Measurements from ENCODE around the gene AP4E1.

The AP4E1 gene

GRCh38 chr15:50876989-50877360, 31.5 kb upstream of the AP4E1 start:
- Histone ChIP-seq H3K27me3 (ENCODE audit: control insufficient read depth, insufficient read depth, low read length) (no peaks in the 10 kb centered on the region), H3K9ac (ENCODE audit: low read length) (no peak overlapping the region), H3K36me3 (ENCODE audit: control insufficient read depth, insufficient read depth, low read length) (no peaks in the 10 kb centered on the region), H3K9me3 (ENCODE audit: control insufficient read depth, insufficient read depth, low read depth, low read length) (no peaks in the 10 kb centered on the region), H3K4me3 (ENCODE audit: low read depth, low read length) (no peak overlapping the region), H3K27ac (ENCODE audit: low read depth, low read length) (no peak overlapping the region), H3K4me1 (ENCODE audit: control insufficient read depth, insufficient read depth, low read length) (no peaks in the 10 kb centered on the region; the same call in 1 of the 2 replicates)

- no peaks in the 10 kb centered on the region; the same call in 1 of the 2 replicates for H3K4me1 ChIP-seq (ENCODE audit: control insufficient read depth, insufficient read depth, low read length)
- no peaks in the 10 kb centered on the region for H3K36me3 ChIP-seq (ENCODE audit: control insufficient read depth, insufficient read depth, low read length)
- H3K4me3 ChIP-seq (ENCODE audit: low read depth, low read length): no peak overlapping the region
- H3K27ac ChIP-seq (ENCODE audit: low read depth, low read length): no peak overlapping the region
- H3K9me3 ChIP-seq (ENCODE audit: control insufficient read depth, insufficient read depth, low read depth, low read length): no peaks in the 10 kb centered on the region
- H3K27me3 ChIP-seq (ENCODE audit: control insufficient read depth, insufficient read depth, low read length): no peaks in the 10 kb centered on the region
- H3K9ac ChIP-seq (ENCODE audit: low read length): no peak overlapping the region
These were observed 29.4 kb upstream of the AP4E1 start for GRCh38 chr15:50879016-50879617.

GRCh38 chr15:50880206-50880605, 28.3 kb upstream of the AP4E1 start:
- Histone ChIP-seq H3K36me3 (ENCODE audit: control insufficient read depth, insufficient read depth, low read length) (no peaks in the 10 kb centered on the region), H3K4me1 (ENCODE audit: control insufficient read depth, insufficient read depth, low read length) (peaks cover 2% of the 10 kb centered on the region; the same call in 1 of the 2 replicates), H3K4me3 (ENCODE audit: low read depth, low read length) (no peak overlapping the region), H3K9me3 (ENCODE audit: control insufficient read depth, insufficient read depth, low read depth, low read length) (no peaks in the 10 kb centered on the region), H3K27ac (ENCODE audit: low read depth, low read length) (no peak overlapping the region), H3K27me3 (ENCODE audit: control insufficient read depth, insufficient read depth, low read length) (no peaks in the 10 kb centered on the region), H3K9ac (ENCODE audit: low read length) (no peak overlapping the region)

GRCh38 chr15:50880651-50881114, 27.8 kb upstream of the AP4E1 start:
- H3K27me3 ChIP-seq (ENCODE audit: control insufficient read depth, insufficient read depth, low read length): no peaks in the 10 kb centered on the region
- H3K36me3 ChIP-seq (ENCODE audit: control insufficient read depth, insufficient read depth, low read length): no peaks in the 10 kb centered on the region
- no peaks in the 10 kb centered on the region for H3K9me3 ChIP-seq (ENCODE audit: control insufficient read depth, insufficient read depth, low read depth, low read length)
- H3K9ac ChIP-seq (ENCODE audit: low read length): no peak overlapping the region
- peaks cover 4% of the 10 kb centered on the region; the same call in 1 of the 2 replicates for H3K4me1 ChIP-seq (ENCODE audit: control insufficient read depth, insufficient read depth, low read length)
- H3K27ac ChIP-seq (ENCODE audit: low read depth, low read length): no peak overlapping the region
- H3K4me3 ChIP-seq (ENCODE audit: low read depth, low read length): no peak overlapping the region

GRCh38 chr15:50881121-50882048, 27.1 kb upstream of the AP4E1 start:
- no peaks in the 10 kb centered on the region for H3K9me3 ChIP-seq (ENCODE audit: control insufficient read depth, insufficient read depth, low read depth, low read length)
- H3K9ac ChIP-seq (ENCODE audit: low read length): no peak overlapping the region
- no peak overlapping the region for H3K4me3 ChIP-seq (ENCODE audit: low read depth, low read length)
- no peaks in the 10 kb centered on the region for H3K36me3 ChIP-seq (ENCODE audit: control insufficient read depth, insufficient read depth, low read length)
- H3K27ac ChIP-seq (ENCODE audit: low read depth, low read length): no peak overlapping the region
- H3K4me1 ChIP-seq (ENCODE audit: control insufficient read depth, insufficient read depth, low read length): peaks cover 4% of the 10 kb centered on the region; the same call in 1 of the 2 replicates
- H3K27me3 ChIP-seq (ENCODE audit: control insufficient read depth, insufficient read depth, low read length): no peaks in the 10 kb centered on the region

- peaks cover 4% of the 10 kb centered on the region; the same call in 1 of the 2 replicates for H3K4me1 ChIP-seq (ENCODE audit: control insufficient read depth, insufficient read depth, low read length)
- no peaks in the 10 kb centered on the region for H3K36me3 ChIP-seq (ENCODE audit: control insufficient read depth, insufficient read depth, low read length)
- H3K9ac ChIP-seq (ENCODE audit: low read length): no peak overlapping the region
- no peak overlapping the region for H3K27ac ChIP-seq (ENCODE audit: low read depth, low read length)
- no peak overlapping the region for H3K4me3 ChIP-seq (ENCODE audit: low read depth, low read length)
- H3K9me3 ChIP-seq (ENCODE audit: control insufficient read depth, insufficient read depth, low read depth, low read length): no peaks in the 10 kb centered on the region
- H3K27me3 ChIP-seq (ENCODE audit: control insufficient read depth, insufficient read depth, low read length): no peaks in the 10 kb centered on the region
These were observed 24.6 kb upstream of the AP4E1 start for GRCh38 chr15:50883903-50884302.

- H3K4me3 ChIP-seq (ENCODE audit: low read depth, low read length): no peak overlapping the region
These were observed 23.9 kb upstream of the AP4E1 start for GRCh38 chr15:50884540-50884939.

GRCh38 chr15:50886139-50886467, 22.4 kb upstream of the AP4E1 start:
- no peak overlapping the region for H3K27ac ChIP-seq (ENCODE audit: low read depth, low read length)
- H3K4me1 ChIP-seq (ENCODE audit: control insufficient read depth, insufficient read depth, low read length): peaks cover 4% of the 10 kb centered on the region; the same call in 1 of the 2 replicates
- H3K27me3 ChIP-seq (ENCODE audit: control insufficient read depth, insufficient read depth, low read length): no peaks in the 10 kb centered on the region
- no peak overlapping the region for H3K4me3 ChIP-seq (ENCODE audit: low read depth, low read length)
- H3K36me3 ChIP-seq (ENCODE audit: control insufficient read depth, insufficient read depth, low read length): no peaks in the 10 kb centered on the region
- no peak overlapping the region for H3K9ac ChIP-seq (ENCODE audit: low read length)
- no peaks in the 10 kb centered on the region for H3K9me3 ChIP-seq (ENCODE audit: control insufficient read depth, insufficient read depth, low read depth, low read length)

More at GRCh38 chr15:50884540-50884939, 23.9 kb upstream of the AP4E1 start:
- Histone ChIP-seq H3K36me3 (ENCODE audit: control insufficient read depth, insufficient read depth, low read length) (no peaks in the 10 kb centered on the region), H3K9me3 (ENCODE audit: control insufficient read depth, insufficient read depth, low read depth, low read length) (no peaks in the 10 kb centered on the region), H3K27me3 (ENCODE audit: control insufficient read depth, insufficient read depth, low read length) (no peaks in the 10 kb centered on the region), H3K9ac (ENCODE audit: low read length) (no peak overlapping the region), H3K4me1 (ENCODE audit: control insufficient read depth, insufficient read depth, low read length) (peaks cover 4% of the 10 kb centered on the region; the same call in 1 of the 2 replicates), H3K27ac (ENCODE audit: low read depth, low read length) (no peak overlapping the region)

- no peak overlapping the region for H3K9ac ChIP-seq (ENCODE audit: low read length)
- H3K9me3 ChIP-seq (ENCODE audit: control insufficient read depth, insufficient read depth, low read depth, low read length): no peaks in the 10 kb centered on the region
- H3K4me3 ChIP-seq (ENCODE audit: low read depth, low read length): no peak overlapping the region
- no peaks in the 10 kb centered on the region for H3K36me3 ChIP-seq (ENCODE audit: control insufficient read depth, insufficient read depth, low read length)
- H3K27me3 ChIP-seq (ENCODE audit: control insufficient read depth, insufficient read depth, low read length): no peaks in the 10 kb centered on the region
- H3K27ac ChIP-seq (ENCODE audit: low read depth, low read length): no peak overlapping the region
- H3K4me1 ChIP-seq (ENCODE audit: control insufficient read depth, insufficient read depth, low read length): peaks cover 4% of the 10 kb centered on the region; the same call in 1 of the 2 replicates
These were observed 21.7 kb upstream of the AP4E1 start for GRCh38 chr15:50886611-50887345.

DNA sequence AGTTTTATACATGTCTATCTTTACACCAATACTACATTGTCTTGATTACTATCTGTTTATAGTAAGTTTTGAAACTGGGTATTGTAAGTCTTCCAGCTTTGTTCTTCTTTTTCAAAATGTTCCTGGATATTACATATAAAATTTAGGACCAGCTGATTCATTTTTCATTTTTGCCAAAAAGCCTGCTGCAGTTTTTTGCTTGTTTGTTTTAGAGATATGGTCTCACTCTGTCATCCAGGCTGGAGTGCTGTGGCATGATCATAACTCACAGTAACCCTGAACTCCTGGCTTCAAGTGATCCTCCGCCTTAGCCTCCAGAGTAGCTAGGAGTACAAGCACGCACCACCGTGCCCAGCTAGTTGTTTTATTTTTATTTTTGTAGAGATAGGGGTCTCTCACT, 20.4 kb upstream of the AP4E1 start:
- H3K4me1 ChIP-seq (ENCODE audit: control insufficient read depth, insufficient read depth, low read length): peaks cover 4% of the 10 kb centered on the region; the same call in 1 of the 2 replicates
- H3K27me3 ChIP-seq (ENCODE audit: control insufficient read depth, insufficient read depth, low read length): no peaks in the 10 kb centered on the region
- no peak overlapping the region for H3K9ac ChIP-seq (ENCODE audit: low read length)
- no peaks in the 10 kb centered on the region for H3K36me3 ChIP-seq (ENCODE audit: control insufficient read depth, insufficient read depth, low read length)
- no peak overlapping the region for H3K27ac ChIP-seq (ENCODE audit: low read depth, low read length)
- H3K4me3 ChIP-seq (ENCODE audit: low read depth, low read length): no peak overlapping the region
- peaks cover 1% of the 10 kb centered on the region for H3K9me3 ChIP-seq (ENCODE audit: control insufficient read depth, insufficient read depth, low read depth, low read length)

Data from HUES6 (cell line).